AG09309 (cell line): Measurements from ENCODE around the gene GKN2.
A peak's percentile ranks its signal among the peaks of the same experiment; 100 is the strongest.

Experiments used
- DNase-seq: peaks from one replicate; pipeline ENCODE4 v3.0.0-alpha.2; 2010; ENCODE audit warnings: low read depth
- H3K4me3 ChIP-seq: 2 replicates; pipeline ENCODE4 v1.5.1; 2011; ENCODE audit warnings: mild to moderate bottlenecking, low read depth, low read length, moderate library complexity; ENCODE audit not compliant: control insufficient read depth
- CTCF ChIP-seq: IDR thresholded peaks from 2 replicates; pipeline ENCODE4 v1.5.1; 2011; ENCODE audit warnings: mild to moderate bottlenecking, low read depth, low read length, inconsistent platforms; ENCODE audit not compliant: insufficient read depth, control insufficient read depth; ENCODE audit errors: missing control alignments

Gene GKN2

GRCh38 chr2:68909793-68910674 is 42.7 kb downstream of the GKN2 start:
- H3K4me3 ChIP-seq, result no peak overlapping the region
- TF ChIP-seq CTCF, result peak; percentile 92
- peak; percentile 32 for DNase-seq

GRCh38 chr2:68908392-68908970 is 44.2 kb downstream of the GKN2 start:
- TF ChIP-seq CTCF, result no peak
- peak; percentile 20 for DNase-seq
- H3K4me3 ChIP-seq, result no peak overlapping the region

- no peak overlapping the region for H3K4me3 ChIP-seq
- no peak for DNase-seq
- no peak for TF ChIP-seq CTCF
These were observed 44.8 kb downstream of the GKN2 start for GRCh38 chr2:68907920-68908253.

- no peak overlapping the region for H3K4me3 ChIP-seq
- no peak for TF ChIP-seq CTCF
- DNase-seq, result no peak
These were observed 45.3 kb downstream of the GKN2 start for GRCh38 chr2:68907232-68907919.

GRCh38 chr2:68906716-68907115 is 46.0 kb downstream of the GKN2 start:
- no peak overlapping the region for H3K4me3 ChIP-seq
- no peak for DNase-seq
- no peak for TF ChIP-seq CTCF

GRCh38 chr2:68905116-68905515 is 47.6 kb downstream of the GKN2 start:
- no peak overlapping the region for H3K4me3 ChIP-seq
- TF ChIP-seq CTCF, result no peak
- DNase-seq, result no peak
